ENCODE data around the gene TMEM9B.

TMEM9B gene

GRCh38 chr11:8928981-8929615 is 35.1 kb downstream of the TMEM9B start:
- DNase-seq, result no peak

- no peak for DNase-seq
Observed at GRCh38 chr11:8928205-8928604, 36.0 kb downstream of the TMEM9B start.

GRCh38 chr11:8927233-8927632 is 37.0 kb downstream of the TMEM9B start:
- no peak for DNase-seq

- DNase-seq, result no peak
Observed at GRCh38 chr11:8926236-8926635, 38.0 kb downstream of the TMEM9B start.

GRCh38 chr11:8925711-8926110 is 38.5 kb downstream of the TMEM9B start:
- DNase-seq, result no peak

GRCh38 chr11:8922691-8923090 is 41.6 kb downstream of the TMEM9B start:
- DNase-seq, result no peak

- DNase-seq, result no peak
Observed at GRCh38 chr11:8917157-8917825, 47.0 kb downstream of the TMEM9B start.

- no peak for DNase-seq
Observed at GRCh38 chr11:8914661-8915018, 49.6 kb downstream of the TMEM9B start.

- peak; percentile 52 for DNase-seq
Observed at GRCh38 chr11:8913961-8914660, 50.1 kb downstream of the TMEM9B start.

- peak; percentile 84 for DNase-seq
Observed at GRCh38 chr11:8911029-8911823, 53.0 kb downstream of the TMEM9B start, which contains the start of gene AKIP1. AKIP1 (plus strand) TSS chr11:8911189; CDS start chr11:8911450, 261 bp downstream.

- no peak for DNase-seq
Observed at GRCh38 chr11:8910649-8911026, 53.6 kb downstream of the TMEM9B start.

- DNase-seq, result no peak
Observed at GRCh38 chr11:8908099-8908498, 56.1 kb downstream of the TMEM9B start.

GRCh38 chr11:8907116-8907515 is 57.1 kb downstream of the TMEM9B start:
- DNase-seq, result no peak

GRCh38 chr11:8905528-8906165 is 58.6 kb downstream of the TMEM9B start:
- no peak for DNase-seq

GRCh38 chr11:8899119-8899753 is 65.0 kb downstream of the TMEM9B start:
- DNase-seq, result no peak

All from CD4-positive, alpha-beta T cell treated with Interleukin-21 for 1 hour (primary cell).